Measurements from ENCODE around the gene IRF1. TPM values are rescaled to one million over a fixed set of nuclear protein-coding genes. Genes with fewer than 3 reads are reported as not detected.

Gene IRF1
- total and polyA plus RNA-seq, 2 of the 4 experiments (the other 2 are of a cell fraction): 11.1 to 18.9 TPM

- DNase-seq (no peak), ATAC-seq (ENCODE audit: low read depth) (no peak)
- H3K9ac ChIP-seq (ENCODE audit: low read depth, low read length): no peak overlapping the region
- H3K79me1 ChIP-seq (ENCODE audit: low read depth in 1 of 2, low read length in 2 of 2): no peaks in the 10 kb centered on the region
- H4K20me1 ChIP-seq (ENCODE audit: insufficient read depth, low read length): no peaks in the 10 kb centered on the region
- TF ChIP-seq MXI1 (IDR thresholded peaks at IDR 0.05; ENCODE audit: borderline replicate concordance, low read depth, low read length) (no peak), MAZ (IDR thresholded peaks at IDR 0.05; ENCODE audit: borderline replicate concordance, low read depth, low read length) (no peak), FOS (IDR thresholded peaks at IDR 0.05; ENCODE audit: low read depth, low read length) (no peak), RCOR1 (IDR thresholded peaks at IDR 0.05; ENCODE audit: insufficient replicate concordance, low read length) (no peak), NFE2L2 (IDR thresholded peaks at IDR 0.05; ENCODE audit: low read depth, low read length) (no peak)
- H2AFZ ChIP-seq (replicated peaks; ENCODE audit: low read length, poor library complexity): no peak overlapping the region
- CTCF ChIA-PET: no interaction called here
- H3K4me2 ChIP-seq (ENCODE audit: low read depth, low read length): no peak overlapping the region
- H3K23ac ChIP-seq (ENCODE audit: low read depth, low read length): no peak overlapping the region
- intact Hi-C loops (cut with micrococcal nuclease): no loop called here
- in situ Hi-C loops (cut with MboI; ENCODE audit: low sequenced_read_pairs): loop anchor here (5.0 kb wide), 1 partner anchor 52 kb away; no protein-coding TSS in a partner anchor
- H2BK5ac ChIP-seq (ENCODE audit: low read depth, low read length, poor library complexity, severe bottlenecking): no peak overlapping the region
- H3K4me3 ChIP-seq (ENCODE audit: insufficient read depth, low read depth, low read length): no peak overlapping the region
- no peak overlapping the region for H4K91ac ChIP-seq (ENCODE audit: insufficient read depth, low read depth, low read length)
- POLR2A ChIA-PET (ENCODE audit: unreplicated experiment): no interaction called here
- H2BK20ac ChIP-seq (ENCODE audit: low read depth, low read length): no peak overlapping the region
- WGBS, 2 experiments (ENCODE audit: extremely low coverage in 2 of 2, insufficient read length in 1 of 2): 86% methylated on average over 1 of the region's 3 CpGs; no CpG with 5 or more reads in 1 of the 2 experiments
- no peak overlapping the region for H2AK9ac ChIP-seq (replicated peaks; ENCODE audit: low read depth, low read length, poor library complexity)
- peaks cover 9% of the 10 kb centered on the region for H3K4me1 ChIP-seq (ENCODE audit: control insufficient read depth, insufficient read depth, low read length)
- no peak overlapping the region for H3K14ac ChIP-seq (replicated peaks; ENCODE audit: low read depth, low read length)
- no peak overlapping the region for H4K5ac ChIP-seq (ENCODE audit: low read depth, low read length)
- no peak overlapping the region for H2BK120ac ChIP-seq (ENCODE audit: low read depth, low read length)
- no peaks in the 10 kb centered on the region for H3K27me3 ChIP-seq (ENCODE audit: control insufficient read depth, insufficient read depth, low read length)
- BruUV-seq (replicated peaks): no TSS peak
- H3K18ac ChIP-seq (ENCODE audit: low read depth, low read length): no peak overlapping the region
- H4K8ac ChIP-seq (ENCODE audit: low read depth in 2 of 2, low read length in 2 of 2): no peak overlapping the region
- H2AK5ac ChIP-seq (ENCODE audit: low read depth, low read length): no peak overlapping the region; the same call in 1 of the 2 replicates
- no peaks in the 10 kb centered on the region for H3K9me3 ChIP-seq (ENCODE audit: control insufficient read depth, insufficient read depth, low read length)
- H3K36me3 ChIP-seq (ENCODE audit: control insufficient read depth, insufficient read depth, low read length): no peaks in the 10 kb centered on the region
- no peak overlapping the region for H3K56ac ChIP-seq (ENCODE audit: extremely low read depth, insufficient read depth, low read length)
- no peak overlapping the region for H2BK15ac ChIP-seq (ENCODE audit: low read depth, low read length)
- peaks cover 32% of the 10 kb centered on the region for H3K9me1 ChIP-seq (ENCODE audit: insufficient read depth, low read length)
- no peak overlapping the region for H3K4ac ChIP-seq (ENCODE audit: low read depth, low read length)
- no peak overlapping the region for H3K27ac ChIP-seq (ENCODE audit: insufficient read depth, low read length)
- dilution Hi-C loops (cut with HindIII; ENCODE audit: low sequenced_read_pairs, unreplicated experiment): no loop called here
Observed at GRCh38 chr5:132474131-132474723, 16.3 kb downstream of the IRF1 start.
